GM19351 (cell line): ENCODE results near the gene ZNF586.
"Not testable (repeated sequence)": the region's sequence is repeated elsewhere in the genome, so short reads cannot be mapped to it uniquely, and the experiment has no call there.

ENCODE experiments used
- ATAC-seq: cut with Tn5 transposase; IDR thresholded peaks from one replicate; pipeline ENCODE4 v1.9.1; 2021; ENCODE audit warnings: mild to moderate bottlenecking, moderate library complexity; ENCODE audit not compliant: unreplicated experiment

Gene ZNF586

DNA sequence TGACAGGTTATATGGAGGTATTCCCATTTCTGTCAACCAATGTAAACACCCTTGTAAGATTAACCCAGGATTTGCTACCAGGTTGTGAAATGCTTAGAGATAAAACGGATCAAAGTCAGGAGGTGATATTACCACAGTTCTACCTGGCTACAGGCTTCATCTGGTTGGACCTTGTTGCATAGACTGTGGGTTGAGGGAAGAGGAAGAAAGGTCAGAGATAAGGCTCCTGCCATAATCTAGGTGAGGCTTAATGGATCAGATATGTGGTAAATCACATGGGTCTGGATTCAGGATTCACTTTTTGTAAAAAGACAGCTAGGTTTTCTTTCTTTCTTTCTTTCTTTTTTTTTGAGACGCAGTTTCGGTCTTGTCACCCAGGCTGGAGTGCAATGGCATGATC is 52.0 kb downstream of the ZNF586 start:
- not testable (repeated sequence) for ATAC-seq

DNA sequence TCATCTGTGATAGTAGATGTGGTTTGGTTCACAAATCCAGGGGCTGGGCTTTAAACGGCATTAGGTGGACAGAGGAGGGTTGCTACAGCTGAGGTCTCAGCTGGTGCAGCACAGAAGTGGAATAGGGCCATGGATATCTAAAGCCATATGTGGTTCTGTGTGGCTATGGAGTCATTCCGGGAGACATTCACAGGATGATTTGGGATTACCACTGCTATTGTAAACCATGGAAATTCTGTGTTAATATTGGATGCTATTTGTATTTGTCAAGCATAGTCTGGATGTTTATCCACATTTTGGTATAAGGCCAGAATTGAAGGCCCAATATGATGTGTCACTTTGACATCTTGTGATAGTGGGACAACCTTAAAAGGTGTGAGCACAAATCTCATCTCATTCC is 53.7 kb downstream of the ZNF586 start:
- not testable (repeated sequence) for ATAC-seq

DNA sequence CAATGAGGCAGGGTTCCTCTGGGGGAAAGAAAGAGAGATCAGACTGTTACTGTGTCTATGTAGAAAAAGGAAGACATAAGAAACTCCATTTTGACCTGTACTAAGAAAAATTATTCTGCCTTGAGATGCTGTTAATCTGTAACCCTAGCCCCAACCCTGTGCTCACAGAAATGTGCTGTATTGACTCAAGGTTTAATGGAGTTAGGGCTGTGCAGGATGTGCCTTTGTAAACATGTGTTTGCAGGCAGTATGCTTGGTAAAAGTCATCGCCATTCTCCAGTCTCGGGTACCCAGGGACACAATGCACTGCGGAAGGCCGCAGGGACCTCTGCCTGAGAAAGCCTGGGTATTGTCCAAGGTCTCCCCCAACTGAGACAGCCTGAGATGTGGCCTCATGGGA is 54.1 kb downstream of the ZNF586 start:
- not testable (repeated sequence) for ATAC-seq

DNA sequence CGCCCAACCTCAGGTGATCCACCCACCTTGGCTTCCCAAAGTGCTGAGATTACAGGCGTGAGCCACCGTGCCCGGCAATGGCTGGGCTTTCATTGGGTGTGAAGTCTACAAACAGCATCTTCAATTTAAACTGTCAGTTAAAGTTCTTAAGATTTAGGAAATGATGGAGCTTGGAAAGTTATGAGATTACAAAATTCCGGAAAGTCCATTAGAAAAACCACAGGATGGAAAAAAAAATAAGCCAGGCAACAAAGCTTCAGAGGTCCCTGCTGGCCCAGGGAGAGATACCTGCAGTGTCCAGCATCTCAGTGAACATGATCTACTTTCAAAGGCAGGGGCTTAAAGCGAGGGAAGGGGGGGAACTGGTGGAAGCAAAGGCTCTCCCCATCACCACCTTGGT is 56.0 kb downstream of the ZNF586 start:
- no peak for ATAC-seq

DNA sequence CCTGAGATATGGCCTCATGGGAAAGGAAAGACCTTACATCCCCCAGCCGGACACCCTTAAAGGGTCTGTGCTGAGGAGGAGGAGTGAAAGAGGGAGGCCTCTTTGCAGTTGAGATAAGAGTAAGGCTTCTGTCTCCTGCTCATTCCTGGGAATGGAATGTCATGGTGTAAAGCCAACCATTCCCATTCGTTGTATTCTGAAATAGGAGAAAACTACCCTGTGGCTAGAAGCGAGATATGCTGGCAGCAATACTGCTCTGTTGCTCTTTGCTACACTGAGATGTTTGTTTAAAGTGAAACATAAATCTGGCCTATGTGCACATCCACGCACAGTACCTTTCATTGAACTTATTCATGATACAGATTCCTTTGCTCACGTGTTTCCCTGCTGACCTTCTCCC is 59.8 kb downstream of the ZNF586 start:
- ATAC-seq, result no peak

DNA sequence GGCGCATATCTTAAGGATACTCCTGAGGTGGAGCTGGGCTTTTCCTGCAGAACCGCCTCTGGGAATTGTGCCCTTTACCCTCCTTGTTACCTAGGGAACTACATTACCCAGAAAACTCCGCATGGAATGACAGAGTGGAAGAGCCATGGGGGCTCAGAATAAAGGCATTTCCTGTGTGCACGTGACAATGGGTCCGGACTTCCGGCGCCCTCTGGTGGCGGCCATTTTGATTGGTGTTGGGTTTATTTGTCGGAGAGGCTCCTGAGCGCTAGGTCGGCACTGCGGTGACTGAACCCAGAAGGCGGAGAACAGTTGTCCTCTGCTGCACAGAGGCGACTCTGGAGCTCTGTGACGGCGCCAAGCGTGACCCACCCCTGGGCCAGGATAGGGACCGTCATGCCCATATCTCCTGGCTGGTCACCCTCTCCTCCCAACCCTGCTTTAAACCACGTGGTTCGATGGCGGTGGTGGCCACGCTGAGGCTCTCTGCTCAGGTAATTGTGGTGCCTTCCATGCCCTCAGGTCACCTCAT is 60.7 kb downstream of the ZNF586 start, which contains the start of gene ZNF587B:
ZNF587B (plus strand) TSS at position 229 of the 532 bp plus-strand sequence; CDS start at position 459, 230 bp downstream.
- no peak for ATAC-seq
